RWPE2 (cell line): Measurements from ENCODE around the gene MAJIN.

Experiments used
- ATAC-seq: fragments of 200-7000 bp; cut with Tn5 transposase; 3 replicates; pipeline ENCODE4 v1.9.1; 2021; ENCODE audit warnings: low read depth
- DNase-seq: peaks from one replicate; pipeline ENCODE4 v3.0.0-alpha.2; 2020; ENCODE audit warnings: low spot score
- H3K27ac ChIP-seq: fragments of 450-650 bp; 2 replicates; pipeline ENCODE4 v1.5.1; 2017; ENCODE audit warnings: mild to moderate bottlenecking; ENCODE audit not compliant: poor library complexity, severe bottlenecking
- H3K27me3 ChIP-seq: fragments of 250-450 bp; sonication (Bioruptor Pico); 2 replicates; pipeline ENCODE4 v1.5.1; 2021; ENCODE audit warnings: mild to moderate bottlenecking, moderate library complexity; ENCODE audit not compliant: insufficient read depth, poor library complexity, severe bottlenecking
- H3K36me3 ChIP-seq: fragments of 250-450 bp; sonication (Bioruptor Pico); 2 replicates; pipeline ENCODE4 v1.5.1; 2020; ENCODE audit warnings: low read depth, mild to moderate bottlenecking, moderate library complexity
- H3K4me1 ChIP-seq: fragments of 250-450 bp; sonication (Bioruptor Pico); 2 replicates; pipeline ENCODE4 v1.5.1; 2021; ENCODE audit warnings: mild to moderate bottlenecking, moderate library complexity; ENCODE audit not compliant: insufficient read depth, poor library complexity, severe bottlenecking
- H3K4me3 ChIP-seq: fragments of 250-450 bp; sonication (Bioruptor Pico); 2 replicates; pipeline ENCODE4 v1.5.1; 2021; ENCODE audit warnings: mild to moderate bottlenecking, moderate library complexity; ENCODE audit not compliant: severe bottlenecking
- H3K9me3 ChIP-seq: fragments of 250-450 bp; sonication (Bioruptor Pico); 2 replicates; pipeline ENCODE4 v1.5.1; 2021; ENCODE audit warnings: mild to moderate bottlenecking, moderate library complexity; ENCODE audit not compliant: severe bottlenecking
- CTCF ChIP-seq: fragments of 450-650 bp; IDR thresholded peaks from one replicate; pipeline ENCODE4 v1.5.1; 2017; ENCODE audit warnings: mild to moderate bottlenecking, moderate library complexity; ENCODE audit not compliant: poor library complexity, severe bottlenecking

Gene MAJIN

GRCh38 chr11:64947208-64947814, 24.6 kb downstream of the MAJIN start:
- no peak for TF ChIP-seq CTCF
- H3K27ac ChIP-seq: no peak overlapping the region
- H3K4me1 ChIP-seq: no peaks in the 10 kb centered on the region
- ATAC-seq (no peak), DNase-seq (no peak)
- H3K27me3 ChIP-seq: no peaks in the 10 kb centered on the region
- H3K36me3 ChIP-seq: no peaks in the 10 kb centered on the region
- H3K9me3 ChIP-seq: no peaks in the 10 kb centered on the region
- H3K4me3 ChIP-seq: no peak overlapping the region

GRCh38 chr11:64936539-64936938, 35.4 kb downstream of the MAJIN start:
- H3K27ac ChIP-seq: no peak overlapping the region
- DNase-seq (no peak), ATAC-seq (no peak)
- no peaks in the 10 kb centered on the region for H3K4me1 ChIP-seq
- H3K27me3 ChIP-seq: no peaks in the 10 kb centered on the region
- H3K9me3 ChIP-seq: no peaks in the 10 kb centered on the region
- peaks cover 16% of the 10 kb centered on the region for H3K36me3 ChIP-seq
- TF ChIP-seq CTCF: no peak
- H3K4me3 ChIP-seq: no peak overlapping the region

GRCh38 chr11:64935359-64936081, 36.4 kb downstream of the MAJIN start, which contains the start of gene GPHA2:
GPHA2 (minus strand) TSS chr11:64935893; CDS start chr11:64935460, 433 bp downstream.
- peaks cover 26% of the 10 kb centered on the region for H3K36me3 ChIP-seq
- no peaks in the 10 kb centered on the region for H3K9me3 ChIP-seq
- no peak within 1 kb of the TSS for H3K4me3 ChIP-seq
- H3K27me3 ChIP-seq: no peaks in the 10 kb centered on the region
- no peak for ATAC-seq
- no peak within 1 kb of the TSS for H3K27ac ChIP-seq
- DNase-seq: no peak
- H3K4me1 ChIP-seq: no peaks in the 10 kb centered on the region
- TF ChIP-seq CTCF: no peak

- no peak for ATAC-seq
- TF ChIP-seq CTCF: no peak
- no peak for DNase-seq
- peaks cover 30% of the 10 kb centered on the region for H3K36me3 ChIP-seq
- H3K27ac ChIP-seq: no peak overlapping the region
- no peaks in the 10 kb centered on the region for H3K9me3 ChIP-seq
- no peak overlapping the region for H3K4me3 ChIP-seq
- no peaks in the 10 kb centered on the region for H3K27me3 ChIP-seq
- H3K4me1 ChIP-seq: no peaks in the 10 kb centered on the region
Observed at GRCh38 chr11:64934682-64935358, 37.1 kb downstream of the MAJIN start.
